Measurements from ENCODE around the gene ALDH3B1. TPM values are rescaled to one million over a fixed set of nuclear protein-coding genes. Genes with fewer than 3 reads are reported as not detected.

Gene ALDH3B1
- total and polyA plus RNA-seq, 10 of the 15 experiments (the other 5 are each of a cell fraction or from before 2014, with no cell fraction given) = 0.03 to 0.37 (median 0.17) TPM; not detected in 3

- no TSS peak for BruUV-seq (replicated peaks)
These were observed 3.4 kb upstream of the ALDH3B1 start for GRCh38 chr11:68006606-68007166.

GRCh38 chr11:68007498-68008380 lies 2.4 kb upstream of the ALDH3B1 start:
- Histone ChIP-seq H3K27me3 (replicated peaks in 1 of 2; ENCODE audit: control insufficient read depth in 2 of 2, insufficient read depth in 2 of 2, low read length in 1 of 2) (no peaks in the 10 kb centered on the region), H3K4me3 (no peak overlapping the region), H3K9ac (ENCODE audit: control insufficient read depth, insufficient read depth, low read length) (no peak overlapping the region), H3K79me2 (ENCODE audit: control insufficient read depth, insufficient read depth, low read length) (peaks cover 4% of the 10 kb centered on the region), H2AFZ (ENCODE audit: control insufficient read depth, low read depth, low read length) (no peak overlapping the region), H3K9me3 (replicated peaks; ENCODE audit: control insufficient read depth, insufficient read depth, low read length) (no peaks in the 10 kb centered on the region), H3K4me2 (ENCODE audit: control insufficient read depth, insufficient read depth) (no peak overlapping the region), H4K20me1 (ENCODE audit: control insufficient read depth, insufficient read depth) (no peaks in the 10 kb centered on the region), H3K4me1 (ENCODE audit: control insufficient read depth, insufficient read depth, low read length) (peaks cover 27% of the 10 kb centered on the region), H3K36me3 (ENCODE audit: control insufficient read depth in 2 of 2, insufficient read depth in 2 of 2, low read length in 1 of 2) (no peaks in the 10 kb centered on the region), H3K27ac (ENCODE audit: control insufficient read depth, insufficient read depth) (no peak overlapping the region)
- in situ Hi-C loops (cut with MboI) (loop anchor here (5.0 kb wide), 1 partner anchor 200 kb away; no protein-coding TSS in a partner anchor), intact Hi-C loops (cut with micrococcal nuclease; ENCODE audit: unreplicated experiment) (loop anchor here (10.0 kb wide), 1 partner anchor 117 kb away; the partner anchor contains the start of gene CHKA)
- DNase-seq (ENCODE audit: low read depth, low spot score) = no peak
- POLR2A ChIA-PET = no interaction called here
- FAIRE-seq = no peak
- WGBS (ENCODE audit: insufficient coverage, insufficient replicate concordance, low lambda C conversion rate, missing lambda C conversion rate) = 70% methylated on average over 16 of the region's 16 CpGs
- CTCF ChIA-PET = interaction anchor here (1.1 to 4.6 kb wide), 4 partner anchors 14 to 203 kb away, joined by 3 to 57 read pairs (median 14); no protein-coding TSS in a partner anchor
- no peak for ATAC-seq
- RAD21 ChIA-PET (ENCODE audit: unreplicated experiment) = no interaction called here
- SMC1A ChIA-PET (ENCODE audit: uncharacterized antibody, unreplicated experiment) = interaction anchor here (1.8 kb wide), 1 partner anchor 204 kb away, joined by 6 read pairs; no protein-coding TSS in a partner anchor
- no TSS peak for BruUV-seq (replicated peaks)
- TF ChIP-seq CEBPB (IDR thresholded peaks at IDR 0.05; ENCODE audit: borderline replicate concordance in 1 of 2, low read depth in 2 of 2, low read length in 2 of 2) (no peak), IRF4 (IDR thresholded peaks at IDR 0.05; ENCODE audit: low read depth, low read length) (no peak), RELA (IDR thresholded peaks at IDR 0.05; ENCODE audit: borderline replicate concordance, partially characterized antibody) (no peak), REST (IDR thresholded peaks at IDR 0.05; ENCODE audit: low read depth, low read length) (no peak), BACH1 (IDR thresholded peaks at IDR 0.05; ENCODE audit: borderline replicate concordance) (no peak), HDAC2 (IDR thresholded peaks at IDR 0.05) (no peak), NR2F1 (conservative IDR thresholded peaks at IDR 0.05) (no peak), PML (IDR thresholded peaks at IDR 0.05; ENCODE audit: low read length) (no peak), ZZZ3 (IDR thresholded peaks at IDR 0.05; ENCODE audit: control insufficient read depth, insufficient read length, low read depth) (no peak), RUNX3 (IDR thresholded peaks at IDR 0.05; ENCODE audit: low read length) (no peak), SMAD1 (IDR thresholded peaks at IDR 0.05; ENCODE audit: low read depth, partially characterized antibody) (no peak)

More at GRCh38 chr11:68006606-68007166, 3.4 kb upstream of the ALDH3B1 start:
- ChIA-PET CTCF (no interaction called here), POLR2A (no interaction called here), SMC1A (ENCODE audit: uncharacterized antibody, unreplicated experiment) (no interaction called here), RAD21 (ENCODE audit: unreplicated experiment) (interaction anchor here (0.7 kb wide), 1 partner anchor 653 kb away, joined by 3 read pairs; the partner anchor contains the start of gene POLD4)
- FAIRE-seq = no peak
- peaks cover 35% of the 10 kb centered on the region for H3K4me1 ChIP-seq (ENCODE audit: control insufficient read depth, insufficient read depth, low read length)
- no peak overlapping the region for H3K4me3 ChIP-seq
- H3K4me2 ChIP-seq (ENCODE audit: control insufficient read depth, insufficient read depth) = no peak overlapping the region
- peaks cover 13% of the 10 kb centered on the region for H3K79me2 ChIP-seq (ENCODE audit: control insufficient read depth, insufficient read depth, low read length)
- no peaks in the 10 kb centered on the region for H3K9me3 ChIP-seq (replicated peaks; ENCODE audit: control insufficient read depth, insufficient read depth, low read length)
- H3K9ac ChIP-seq (ENCODE audit: control insufficient read depth, insufficient read depth, low read length) = no peak overlapping the region
- no peak for ATAC-seq
- H4K20me1 ChIP-seq (ENCODE audit: control insufficient read depth, insufficient read depth) = no peaks in the 10 kb centered on the region
- H3K27ac ChIP-seq (ENCODE audit: control insufficient read depth, insufficient read depth) = no peak overlapping the region
- H2AFZ ChIP-seq (ENCODE audit: control insufficient read depth, low read depth, low read length) = no peak overlapping the region
- WGBS (ENCODE audit: insufficient coverage, insufficient replicate concordance, low lambda C conversion rate, missing lambda C conversion rate) = 95% methylated on average over 7 of the region's 7 CpGs
- no peaks in the 10 kb centered on the region for H3K27me3 ChIP-seq (replicated peaks in 1 of 2; ENCODE audit: control insufficient read depth in 2 of 2, insufficient read depth in 2 of 2, low read length in 1 of 2)
- intact Hi-C loops (cut with micrococcal nuclease; ENCODE audit: unreplicated experiment) = loop anchor here (10.0 kb wide), 1 partner anchor 118 kb away; the partner anchor contains the start of gene CHKA
- in situ Hi-C loops (cut with MboI) = loop anchor here (5.0 kb wide), 1 partner anchor 201 kb away; no protein-coding TSS in a partner anchor
- no peak for DNase-seq (ENCODE audit: low read depth, low spot score)
- TF ChIP-seq WRNIP1 (IDR thresholded peaks at IDR 0.05; ENCODE audit: borderline replicate concordance, low read depth, low read length) (no peak), MXI1 (IDR thresholded peaks at IDR 0.05; ENCODE audit: low read depth, low read length) (no peak)
- H3K36me3 ChIP-seq (ENCODE audit: control insufficient read depth in 2 of 2, insufficient read depth in 2 of 2, low read length in 1 of 2) = no peaks in the 10 kb centered on the region
